Measurements from ENCODE around the gene AQP6.

AQP6 gene

DNA sequence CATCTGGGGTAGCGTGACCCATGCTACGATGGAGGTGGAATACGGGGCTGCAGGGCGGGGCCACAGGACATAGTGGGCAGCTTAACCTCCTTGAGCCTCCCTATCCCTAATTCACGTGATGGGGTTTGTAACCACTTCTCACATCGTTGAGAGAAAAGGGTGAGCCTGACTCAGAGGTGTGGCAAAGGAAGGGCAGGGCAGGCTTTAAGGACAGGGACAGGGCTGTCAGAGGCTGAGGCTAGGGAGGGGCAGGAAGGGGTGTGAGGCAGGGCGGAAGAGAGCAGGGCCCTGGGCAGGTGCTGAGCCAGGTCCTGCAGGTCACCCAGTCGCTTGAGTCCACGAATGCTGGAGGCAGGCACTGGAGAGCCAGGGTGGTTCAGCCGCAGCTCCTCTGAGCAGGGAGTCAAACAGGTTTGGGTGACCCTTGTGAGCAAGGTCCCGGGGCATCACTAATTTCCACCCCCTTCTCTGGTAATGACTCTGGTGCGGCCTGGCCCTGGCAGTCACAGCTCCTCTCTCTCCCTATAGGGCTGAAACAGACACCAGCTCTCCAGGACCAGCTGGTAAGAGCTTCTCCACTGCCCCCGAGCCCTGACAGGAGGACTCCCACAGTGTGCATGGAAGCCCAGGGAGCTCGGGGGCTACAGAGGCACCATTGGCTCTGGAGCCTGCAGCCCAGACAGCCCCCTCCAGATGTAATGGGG lies 29.7 kb upstream of the AQP6 start:
- no peak for DNase-seq (ENCODE audit: low read depth)

DNA sequence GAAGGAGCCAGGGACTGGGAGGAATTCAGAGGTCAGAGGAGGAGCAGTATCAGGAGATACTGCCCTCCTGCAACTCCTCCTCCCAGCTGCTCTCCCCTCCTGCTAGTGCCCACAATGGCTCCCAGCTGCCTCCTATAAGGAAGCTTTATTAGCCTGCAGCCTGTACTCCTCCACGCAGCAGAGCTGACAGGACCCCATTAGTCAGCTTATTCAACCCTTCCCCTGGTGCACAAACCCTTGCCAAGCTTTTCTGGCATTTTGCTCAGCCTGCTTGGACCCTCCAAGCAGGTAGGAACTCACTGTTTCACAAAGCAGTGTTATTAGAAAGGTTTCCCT lies 29.2 kb upstream of the AQP6 start:
- DNase-seq (ENCODE audit: low read depth), result no peak

DNA sequence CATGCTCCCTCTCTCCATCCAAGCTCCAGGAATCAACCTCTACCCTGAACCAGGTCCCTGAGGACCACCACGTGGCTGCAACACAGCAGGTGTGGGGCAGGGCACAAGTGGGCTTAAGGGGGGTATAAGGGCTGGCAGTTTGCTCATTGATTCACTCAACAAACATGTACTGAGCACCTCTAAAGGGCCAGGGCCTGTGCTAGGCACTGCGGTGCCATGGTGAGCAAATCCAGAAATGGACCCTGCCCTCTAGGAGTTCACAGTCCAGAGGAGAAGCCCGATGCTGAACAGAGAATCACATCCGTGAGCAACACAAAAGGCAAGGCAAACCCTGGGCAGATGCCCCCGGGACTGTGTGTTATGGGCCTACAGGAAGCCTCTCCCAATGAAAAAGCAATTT lies 28.7 kb upstream of the AQP6 start:
- no peak for DNase-seq (ENCODE audit: low read depth)

DNA sequence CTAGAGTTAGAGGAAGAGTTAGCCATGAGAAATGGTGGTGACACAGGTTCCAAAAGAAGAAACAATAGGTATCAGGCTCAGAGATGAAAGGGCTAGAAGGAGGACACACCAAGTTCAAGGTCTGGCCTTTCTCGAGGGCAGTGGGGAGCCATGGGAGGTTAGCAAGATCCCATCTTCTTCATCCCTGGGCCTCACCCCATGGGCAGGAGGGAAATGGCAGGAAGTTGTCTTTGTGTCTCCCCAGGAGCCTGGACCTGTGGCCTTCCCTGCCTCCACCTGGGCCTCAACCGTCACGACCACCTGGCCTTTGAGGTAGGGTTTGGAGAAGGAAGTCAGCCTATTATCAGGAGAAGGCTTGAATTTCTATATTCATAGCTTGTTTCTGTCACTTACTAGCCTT lies 28.0 kb upstream of the AQP6 start:
- DNase-seq (ENCODE audit: low read depth), result no peak

DNA sequence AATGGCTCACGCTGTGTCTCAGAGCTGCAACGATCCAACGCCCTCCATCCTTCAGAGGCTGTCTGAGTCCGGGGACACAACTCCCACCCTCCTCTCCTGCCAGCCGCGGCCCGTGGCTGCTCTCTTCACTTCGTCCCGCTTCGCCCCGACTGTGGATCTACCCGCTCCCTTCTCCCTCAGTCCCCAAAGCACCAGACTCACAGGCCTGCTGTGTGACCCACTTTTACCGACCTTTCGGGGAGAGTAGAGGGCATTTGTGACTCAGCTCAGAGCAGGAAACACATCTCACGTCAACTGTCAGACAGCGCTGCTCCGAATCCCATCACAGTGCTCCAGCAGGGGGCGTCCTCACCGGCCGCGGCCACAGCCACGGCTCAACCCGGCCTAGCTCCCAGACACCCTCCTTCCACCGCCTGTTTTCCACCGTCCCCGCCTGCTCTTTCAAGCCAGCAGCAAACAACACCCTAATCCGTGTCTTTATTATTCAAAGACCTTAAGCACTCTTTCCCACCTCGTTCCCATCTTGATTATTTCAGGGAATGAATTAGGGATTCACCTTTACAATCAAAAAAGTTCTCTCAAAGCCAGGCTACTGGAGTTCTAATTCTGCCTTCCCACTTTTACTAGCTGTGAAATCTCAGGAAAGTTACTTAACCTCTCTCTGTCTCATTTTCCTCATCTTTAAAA lies 27.2 kb upstream of the AQP6 start:
- DNase-seq (ENCODE audit: low read depth), result peak; percentile 12

DNA sequence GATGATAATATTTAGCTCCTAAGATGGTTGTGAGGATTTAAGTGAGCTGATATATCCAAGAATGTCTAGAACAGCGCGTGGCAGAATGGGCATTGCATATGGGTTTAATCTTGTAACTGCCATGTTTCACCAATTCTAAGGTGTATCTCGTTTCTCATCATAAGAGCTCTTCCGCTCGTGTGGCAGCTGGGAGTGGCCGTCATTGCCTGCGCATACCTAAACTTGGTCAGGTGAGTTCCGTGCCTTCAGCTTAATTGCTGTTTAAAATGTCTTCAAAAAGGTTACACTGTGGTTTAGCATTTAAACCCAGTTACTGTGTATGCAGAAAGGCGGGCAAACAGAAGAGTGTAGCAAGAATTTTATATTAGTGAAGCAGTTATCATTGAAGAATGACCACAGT lies 26.7 kb upstream of the AQP6 start:
- no peak for DNase-seq (ENCODE audit: low read depth)

DNA sequence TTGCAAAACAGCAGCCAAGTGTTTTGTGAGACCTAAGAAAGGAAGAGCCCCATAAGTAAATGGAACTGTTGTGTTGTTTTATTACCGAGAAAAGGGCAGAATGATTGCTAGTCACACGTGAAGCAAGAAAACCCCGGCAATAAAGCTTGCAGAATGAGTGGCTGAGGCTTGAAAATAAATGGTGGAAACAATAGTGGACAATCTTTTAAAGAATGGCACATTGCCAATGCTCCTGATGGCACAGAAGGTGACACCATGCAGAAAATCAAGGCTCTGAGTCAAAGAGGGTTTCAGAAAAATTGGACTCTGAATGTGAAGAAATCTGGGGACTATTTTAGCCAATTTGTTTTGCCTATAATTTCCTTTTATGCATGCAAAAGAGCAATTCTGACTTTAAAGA lies 26.2 kb upstream of the AQP6 start:
- DNase-seq (ENCODE audit: low read depth), result no peak

DNA sequence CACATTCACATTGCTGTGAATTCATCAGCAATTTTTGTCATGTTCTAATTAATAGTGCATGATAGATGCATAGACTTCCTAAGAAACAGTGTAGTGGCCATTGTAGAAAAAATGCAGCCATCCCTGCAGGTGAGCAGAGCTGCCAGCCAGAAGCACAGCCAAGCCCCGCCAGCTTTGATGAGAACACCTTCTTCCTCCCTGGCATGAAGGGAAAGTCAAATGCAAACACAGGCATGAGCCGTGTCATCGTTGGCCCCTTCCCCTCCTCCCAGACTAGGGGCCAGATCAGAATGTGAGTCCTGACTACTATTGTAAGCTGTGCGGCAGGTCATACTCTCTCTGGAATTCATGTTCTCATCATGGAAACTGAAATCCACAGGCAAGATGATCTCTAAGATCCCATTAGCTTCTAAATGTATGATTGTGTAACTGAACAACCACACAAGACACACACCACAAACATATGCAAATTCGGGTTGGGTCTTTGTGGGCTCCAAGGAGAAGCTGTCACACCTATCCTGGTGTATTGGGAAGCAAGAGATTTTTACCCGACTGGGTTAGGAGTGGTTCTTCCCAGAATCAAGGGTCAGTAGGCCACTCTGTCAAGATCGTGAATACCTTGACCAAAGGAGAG lies 25.0 kb upstream of the AQP6 start:
- DNase-seq (ENCODE audit: low read depth), result no peak

DNA sequence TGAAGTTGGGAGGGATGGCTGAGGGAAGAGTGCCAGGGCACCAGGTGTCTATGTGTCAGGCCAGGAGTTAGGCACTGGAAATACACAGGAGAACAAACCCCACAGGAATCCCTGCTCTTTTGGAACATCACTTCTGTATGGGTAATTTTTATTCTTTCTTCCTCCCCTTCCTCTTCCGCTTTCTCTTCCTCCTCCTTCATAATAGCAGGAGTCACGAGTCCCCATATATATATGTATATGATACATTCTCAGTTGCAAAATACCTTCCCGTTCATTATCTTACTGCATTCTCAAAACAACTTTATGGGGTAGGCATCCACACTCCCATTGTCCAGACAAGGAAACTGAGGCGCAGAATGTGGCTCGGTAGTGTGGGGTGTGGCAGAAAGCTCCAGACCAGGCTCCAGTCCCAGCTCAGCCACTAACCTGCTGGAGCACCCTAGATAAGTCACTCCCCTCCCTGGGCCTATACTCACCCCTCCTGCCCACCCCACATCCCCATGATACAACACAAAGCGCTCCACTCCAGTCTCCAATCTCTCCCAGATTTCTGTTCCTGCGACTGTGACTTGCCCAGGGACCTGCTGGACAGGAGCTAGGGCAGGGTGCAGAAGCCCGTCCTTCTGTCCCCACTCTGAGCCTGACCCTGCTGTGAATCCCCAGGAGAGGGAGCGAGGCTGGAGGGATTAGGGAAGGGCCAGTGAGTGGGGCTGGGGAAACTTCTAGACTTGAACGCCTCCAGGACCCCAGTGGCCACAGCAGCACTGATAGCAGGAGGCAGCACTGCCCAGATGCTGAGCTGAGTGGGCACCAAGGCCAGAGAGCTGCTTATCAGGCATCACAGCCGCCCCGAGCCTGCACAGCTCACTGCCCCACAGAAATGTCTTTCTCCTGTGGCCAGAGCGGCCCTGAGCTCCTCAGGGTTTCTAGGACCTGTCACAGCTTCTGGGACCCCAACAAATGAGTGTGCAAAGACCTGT lies 23.6 kb upstream of the AQP6 start:
- no peak for DNase-seq (ENCODE audit: low read depth)

DNA sequence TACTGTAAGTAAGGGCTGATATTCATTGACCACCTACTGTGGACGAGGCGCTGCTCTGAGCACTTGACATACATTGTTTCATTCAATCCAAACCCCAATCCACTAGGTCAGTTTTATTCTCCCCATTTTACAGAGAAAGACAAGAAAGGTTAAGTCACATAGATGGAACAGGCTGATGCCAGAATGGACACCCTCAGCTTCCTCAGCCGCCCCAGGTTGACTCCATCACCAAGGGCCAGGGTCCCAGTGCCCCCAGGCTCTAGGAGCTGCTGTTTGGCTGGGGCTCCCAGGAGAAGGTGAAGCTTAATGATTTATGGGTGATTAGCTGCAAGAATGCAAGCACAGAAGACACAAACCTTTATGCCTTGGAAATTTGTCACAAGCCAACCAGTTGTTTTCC lies 22.9 kb upstream of the AQP6 start:
- no peak for DNase-seq (ENCODE audit: low read depth)

DNA sequence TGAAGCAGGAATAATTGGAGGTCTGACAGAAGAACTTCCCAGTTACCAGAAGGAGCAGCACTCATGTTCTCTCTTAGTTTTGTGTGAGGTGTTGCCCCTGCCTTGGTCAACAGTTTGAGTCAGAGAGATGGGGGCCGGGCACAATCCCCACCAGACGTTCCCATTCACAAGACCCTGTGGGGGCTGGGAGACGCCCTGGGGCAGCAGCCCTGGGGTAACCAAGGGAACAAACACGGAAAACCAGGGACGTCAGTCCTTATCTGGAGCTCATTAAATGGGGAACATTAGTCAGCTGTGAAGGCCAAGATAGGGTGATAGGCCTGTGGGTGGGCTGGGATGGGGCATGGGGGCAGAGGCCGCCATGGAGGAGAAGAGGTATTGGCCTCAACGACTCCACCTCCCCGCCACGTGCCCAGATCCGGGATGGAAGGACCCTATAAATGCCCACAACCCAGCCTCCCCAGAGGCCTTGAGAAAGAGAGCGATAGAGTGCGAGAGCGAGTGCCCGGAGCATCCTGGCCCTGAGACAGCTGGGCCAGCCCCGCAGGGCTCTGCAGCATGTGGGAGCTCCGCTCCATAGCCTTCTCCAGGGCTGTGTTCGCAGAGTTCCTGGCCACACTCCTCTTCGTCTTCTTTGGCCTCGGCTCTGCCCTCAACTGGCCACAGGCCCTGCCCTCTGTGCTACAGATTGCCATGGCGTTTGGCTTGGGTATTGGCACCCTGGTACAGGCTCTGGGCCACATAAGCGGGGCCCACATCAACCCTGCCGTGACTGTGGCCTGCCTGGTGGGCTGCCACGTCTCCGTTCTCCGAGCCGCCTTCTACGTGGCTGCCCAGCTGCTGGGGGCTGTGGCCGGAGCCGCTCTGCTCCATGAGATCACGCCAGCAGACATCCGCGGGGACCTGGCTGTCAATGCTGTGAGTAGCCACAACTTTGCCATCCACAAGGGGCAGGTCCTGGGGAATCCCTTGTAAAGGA lies 22.2 kb upstream of the AQP6 start, which contains the start of gene AQP2:
Gene AQP2 (plus strand): TSS at position 465 of the 979 bp plus-strand sequence. CDS start 94 bp downstream, at position 559.
- no peak for DNase-seq (ENCODE audit: low read depth)

DNA sequence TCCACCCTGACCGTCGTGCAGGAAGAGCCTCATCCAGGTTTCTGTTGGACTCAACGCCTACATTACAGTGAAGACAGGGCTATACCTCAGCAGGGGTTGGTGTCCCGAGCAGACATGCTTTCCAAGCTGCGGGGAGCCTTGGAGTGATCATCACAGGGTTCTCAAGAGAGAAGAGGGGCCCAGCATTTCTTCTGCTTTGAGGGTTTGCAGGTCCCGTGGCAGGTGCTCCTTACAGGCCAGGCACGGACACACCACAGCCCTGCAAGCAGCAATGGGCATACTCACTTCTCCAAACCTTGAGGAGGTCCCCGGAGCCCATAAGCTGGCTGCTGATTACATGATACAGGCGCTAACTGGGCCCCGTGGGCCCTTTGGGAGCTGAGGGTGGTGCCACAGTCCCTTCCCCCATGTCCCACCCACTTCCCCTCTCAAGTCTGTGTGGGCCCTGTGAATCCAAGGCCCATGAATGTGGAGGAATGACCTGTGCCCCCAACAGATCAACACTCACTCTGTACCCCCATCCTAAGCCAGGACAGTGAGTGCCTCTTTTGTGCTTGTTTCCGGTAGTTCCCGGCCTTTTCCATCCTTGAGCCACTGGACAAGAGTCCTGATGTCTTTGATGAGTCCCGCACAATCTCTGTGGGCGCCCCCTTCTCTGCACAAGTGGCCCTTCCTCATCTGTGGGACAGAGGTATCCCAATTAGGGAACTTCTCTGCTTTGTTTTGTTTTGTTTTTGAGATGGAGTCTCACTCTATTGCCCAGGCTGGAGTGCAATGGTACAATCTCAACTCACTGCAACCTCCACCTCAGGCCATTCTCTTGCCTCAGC lies 21.1 kb upstream of the AQP6 start:
- no peak for DNase-seq (ENCODE audit: low read depth)

DNA sequence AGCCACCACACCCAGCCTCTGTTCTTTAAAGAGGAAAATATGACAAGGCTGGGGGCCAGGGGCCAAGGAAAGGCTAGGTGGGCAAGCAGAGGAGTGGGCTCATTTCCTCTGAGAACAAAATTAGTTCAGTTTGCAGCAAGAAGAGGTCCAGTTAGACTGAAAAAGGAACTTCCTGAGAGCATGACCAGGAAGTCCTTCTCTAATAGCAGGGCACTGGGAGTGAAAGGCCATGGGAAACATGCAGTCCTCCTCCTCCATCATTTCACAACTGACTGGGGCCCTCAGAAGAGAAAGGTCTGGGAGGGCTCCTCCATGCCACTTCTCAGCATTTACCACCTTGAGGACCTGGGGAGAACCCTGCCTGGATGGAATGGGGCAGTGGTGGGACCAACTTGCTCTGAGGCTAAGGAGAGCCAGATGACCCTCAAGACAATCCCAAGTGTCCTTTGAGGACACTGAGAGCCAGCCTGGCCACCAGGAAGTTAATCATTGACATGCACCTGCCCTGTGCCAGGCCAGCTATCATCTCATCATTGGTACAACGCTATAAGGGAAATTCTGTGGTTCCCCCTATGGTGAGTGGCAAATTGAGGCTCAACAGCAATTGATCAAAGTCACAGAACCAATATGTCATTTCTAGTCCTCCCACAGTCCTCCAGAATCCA lies 20.2 kb upstream of the AQP6 start:
- DNase-seq (ENCODE audit: low read depth), result no peak

DNA sequence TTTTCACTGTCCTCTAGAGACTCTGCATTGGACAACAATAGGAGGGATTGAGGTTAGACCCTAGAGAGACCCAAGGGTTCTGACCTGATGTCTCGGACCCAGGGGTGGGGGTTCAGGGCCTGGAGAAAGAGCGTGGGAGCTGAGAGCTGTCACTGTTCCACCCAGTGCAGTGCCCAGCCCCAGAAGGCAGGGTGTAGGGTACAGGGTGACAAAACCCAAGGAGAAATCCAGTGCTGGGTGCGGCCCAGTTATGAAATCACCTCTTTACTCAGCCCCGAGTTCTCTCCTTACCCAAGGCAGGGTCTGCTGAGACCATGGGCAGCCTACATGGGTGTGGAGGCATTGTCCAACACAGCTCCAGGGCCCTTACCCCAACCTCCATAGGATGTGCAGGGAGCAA lies 19.6 kb upstream of the AQP6 start:
- DNase-seq (ENCODE audit: low read depth), result no peak

DNA sequence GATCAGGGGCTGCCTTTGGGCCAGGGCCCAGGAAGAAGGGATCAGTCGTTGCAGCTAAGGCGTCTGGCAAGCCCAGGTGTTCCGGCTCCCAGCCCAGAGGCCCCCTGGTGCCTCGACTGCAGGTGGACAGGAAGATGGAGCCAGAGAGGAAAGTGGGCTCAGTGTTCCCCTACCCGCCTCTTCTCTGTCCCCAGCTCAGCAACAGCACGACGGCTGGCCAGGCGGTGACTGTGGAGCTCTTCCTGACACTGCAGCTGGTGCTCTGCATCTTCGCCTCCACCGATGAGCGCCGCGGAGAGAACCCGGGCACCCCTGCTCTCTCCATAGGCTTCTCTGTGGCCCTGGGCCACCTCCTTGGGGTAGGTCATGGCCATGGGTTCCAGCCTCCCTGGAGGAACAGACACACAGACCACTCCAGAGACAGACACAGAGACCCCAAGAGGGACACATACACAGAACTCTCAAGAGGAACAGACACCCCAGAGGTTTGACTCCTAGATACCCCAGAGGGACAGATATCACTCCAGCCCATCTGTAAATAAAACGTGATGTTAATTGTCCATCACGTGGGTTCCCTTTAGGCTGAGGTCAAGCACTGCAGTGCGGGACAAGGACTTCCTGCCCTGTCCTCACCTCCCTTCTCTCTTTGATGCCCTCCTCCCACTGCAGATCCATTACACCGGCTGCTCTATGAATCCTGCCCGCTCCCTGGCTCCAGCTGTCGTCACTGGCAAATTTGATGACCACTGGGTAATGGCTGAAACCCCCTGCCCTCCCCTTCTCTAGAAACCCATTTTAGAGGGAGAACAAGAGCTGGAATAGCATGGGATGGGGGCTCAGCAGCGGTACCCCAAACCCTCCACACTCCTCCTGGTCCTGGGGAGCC lies 18.5 kb upstream of the AQP6 start:
- DNase-seq (ENCODE audit: low read depth), result no peak

DNA sequence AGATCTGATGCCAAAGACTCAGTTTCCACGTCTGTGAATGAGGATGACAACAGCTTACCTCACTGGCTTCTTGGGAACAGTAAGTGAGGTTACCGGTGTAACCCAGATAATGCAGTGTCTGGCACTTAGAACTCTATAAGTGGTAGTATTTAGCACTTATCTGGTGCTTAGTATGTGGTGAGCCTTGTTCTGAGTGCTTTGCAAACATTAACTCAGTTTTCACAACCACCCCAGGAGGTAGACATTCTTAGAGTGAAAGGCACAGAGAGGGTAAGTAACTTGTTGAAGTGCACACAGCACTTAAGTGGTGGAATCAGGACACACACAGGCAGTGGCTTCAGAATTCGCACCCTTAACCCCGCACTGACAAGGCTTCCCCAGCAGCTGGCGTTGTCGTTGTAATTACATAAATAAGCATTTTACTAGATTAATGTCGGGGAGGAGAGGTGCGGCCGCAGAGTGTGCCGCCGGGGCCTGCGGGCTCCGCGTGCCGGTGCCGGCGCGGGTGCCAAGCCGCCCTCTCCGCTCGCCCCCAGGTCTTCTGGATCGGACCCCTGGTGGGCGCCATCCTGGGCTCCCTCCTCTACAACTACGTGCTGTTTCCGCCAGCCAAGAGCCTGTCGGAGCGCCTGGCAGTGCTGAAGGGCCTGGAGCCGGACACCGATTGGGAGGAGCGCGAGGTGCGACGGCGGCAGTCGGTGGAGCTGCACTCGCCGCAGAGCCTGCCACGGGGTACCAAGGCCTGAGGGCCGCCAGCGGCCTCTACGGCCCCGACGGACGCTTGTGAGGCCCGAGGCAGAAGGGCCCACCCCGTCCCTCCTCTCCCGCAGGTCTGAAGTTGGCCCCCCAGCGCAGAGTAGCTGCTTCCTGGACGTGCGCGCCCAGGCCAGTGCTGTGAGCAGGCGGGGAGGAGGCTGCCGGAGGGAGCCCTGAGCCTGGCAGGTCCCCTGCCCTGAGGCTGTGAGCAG lies 17.6 kb upstream of the AQP6 start:
- no peak for DNase-seq (ENCODE audit: low read depth)

DNA sequence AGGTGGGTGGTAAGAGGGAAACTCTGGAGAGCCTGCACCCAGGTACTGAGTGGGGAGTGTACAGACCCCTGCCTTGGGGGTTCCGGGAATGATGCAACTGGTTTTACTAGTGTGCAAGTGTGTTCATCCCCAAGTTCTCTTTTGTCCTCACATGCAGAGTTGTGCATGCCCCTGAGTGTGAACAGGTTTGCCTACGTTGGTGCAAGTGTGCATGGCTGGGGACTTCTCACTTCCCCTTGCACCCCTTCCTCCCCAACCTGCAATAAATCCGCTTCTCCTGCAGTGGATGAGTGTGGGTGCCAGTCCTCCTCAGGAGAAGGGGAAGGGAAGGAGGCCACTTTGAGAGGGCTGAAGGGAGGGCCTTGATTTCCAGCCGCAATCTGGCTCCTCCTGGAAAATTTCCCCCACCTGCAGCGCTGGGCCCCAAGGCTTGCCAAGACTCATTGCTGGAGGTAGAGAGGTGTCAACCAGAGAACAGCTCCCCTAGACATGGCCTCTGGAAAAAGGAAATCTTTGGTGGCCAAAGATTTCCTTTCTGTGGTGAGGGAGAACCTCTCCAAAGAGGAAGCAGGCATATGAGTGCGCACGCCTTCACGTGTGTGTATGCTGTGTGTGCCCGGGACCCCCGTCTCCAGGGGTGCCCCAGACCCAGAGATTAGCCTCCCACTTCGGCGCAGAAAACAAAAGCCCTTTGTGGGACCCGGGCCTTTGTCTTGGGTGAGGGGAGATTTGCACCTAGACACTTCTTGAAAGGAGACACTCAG lies 16.7 kb upstream of the AQP6 start:
- DNase-seq (ENCODE audit: low read depth), result no peak

Measured in GM04503 (cell line).